CD4-positive, alpha-beta T cell treated with Interleukin-1 beta for 1 hour (primary cell): ENCODE measurements around the gene FBXL5.
A peak's percentile ranks its signal among the peaks of the same experiment; 100 is the strongest.

Experiments used
- DNase-seq, 2 donors: peaks; one replicate each; pipeline ENCODE4 v3.0.0-alpha.2; 2020 to 2022

The FBXL5 gene

GRCh38 chr4:15675356-15675755 lies 20.2 kb upstream of the FBXL5 start:
- DNase-seq, result no peak

- no peak for DNase-seq
These were observed 19.8 kb upstream of the FBXL5 start for GRCh38 chr4:15674926-15675325.

GRCh38 chr4:15674046-15674445 lies 18.9 kb upstream of the FBXL5 start:
- no peak for DNase-seq

GRCh38 chr4:15673337-15673736 lies 18.2 kb upstream of the FBXL5 start:
- no peak for DNase-seq

- DNase-seq, result no peak
These were observed 16.9 kb upstream of the FBXL5 start for GRCh38 chr4:15672101-15672500.

GRCh38 chr4:15670576-15670975 lies 15.4 kb upstream of the FBXL5 start:
- no peak for DNase-seq

GRCh38 chr4:15668566-15669435 lies 13.6 kb upstream of the FBXL5 start:
- DNase-seq, result no peak

GRCh38 chr4:15667006-15667405 lies 11.8 kb upstream of the FBXL5 start:
- no peak for DNase-seq

- DNase-seq, result peak in 1 of 2 donors; percentile 24
These were observed 10.7 kb upstream of the FBXL5 start for GRCh38 chr4:15665753-15666365.

- peak in 1 of 2 donors; percentile 31 for DNase-seq
These were observed 4.8 kb upstream of the FBXL5 start for GRCh38 chr4:15659768-15660570.

- no peak for DNase-seq
These were observed 3.6 kb upstream of the FBXL5 start for GRCh38 chr4:15658781-15659180.

- DNase-seq, result no peak
These were observed 3.1 kb upstream of the FBXL5 start for GRCh38 chr4:15658136-15658770.

GRCh38 chr4:15657366-15657765 lies 2.2 kb upstream of the FBXL5 start:
- no peak for DNase-seq

- no peak for DNase-seq
These were observed 897 bp upstream of the FBXL5 start for GRCh38 chr4:15656038-15656470.

- peak in 1 of 2 donors; percentile 39 for DNase-seq
These were observed 449 bp downstream of the FBXL5 start for GRCh38 chr4:15654593-15655222.

GRCh38 chr4:15653864-15654592 lies 1.1 kb downstream of the FBXL5 start:
- DNase-seq, result no peak

GRCh38 chr4:15653420-15653819 lies 1.7 kb downstream of the FBXL5 start:
- DNase-seq, result no peak

- no peak for DNase-seq
These were observed 2.3 kb downstream of the FBXL5 start for GRCh38 chr4:15652841-15653240.

- no peak for DNase-seq
These were observed 3.0 kb downstream of the FBXL5 start for GRCh38 chr4:15652191-15652590.

GRCh38 chr4:15651676-15652075 lies 3.5 kb downstream of the FBXL5 start:
- DNase-seq, result peak in 1 of 2 donors; percentile 23

- DNase-seq, result peak; percentile 63 to 82
These were observed 5.1 kb downstream of the FBXL5 start for GRCh38 chr4:15649914-15650545.
